Activated CD4-positive, alpha-beta T cell treated with anti-CD3 and anti-CD28 coated beads, Interleukin-10, Interleukin-2, amounts not matched to agents 100 ng/mL and 50 ng/mL, durations not matched to agents 16 hours and 8 hours (primary cell): ENCODE data around the gene FBXO48.
"Not testable (repeated sequence)": the region's sequence is repeated elsewhere in the genome, so short reads cannot be mapped to it uniquely, and the experiment has no call there.

Experiments used
- DNase-seq: peaks from one replicate; pipeline ENCODE4 v3.0.0-alpha.2; 2020

FBXO48 gene

DNA sequence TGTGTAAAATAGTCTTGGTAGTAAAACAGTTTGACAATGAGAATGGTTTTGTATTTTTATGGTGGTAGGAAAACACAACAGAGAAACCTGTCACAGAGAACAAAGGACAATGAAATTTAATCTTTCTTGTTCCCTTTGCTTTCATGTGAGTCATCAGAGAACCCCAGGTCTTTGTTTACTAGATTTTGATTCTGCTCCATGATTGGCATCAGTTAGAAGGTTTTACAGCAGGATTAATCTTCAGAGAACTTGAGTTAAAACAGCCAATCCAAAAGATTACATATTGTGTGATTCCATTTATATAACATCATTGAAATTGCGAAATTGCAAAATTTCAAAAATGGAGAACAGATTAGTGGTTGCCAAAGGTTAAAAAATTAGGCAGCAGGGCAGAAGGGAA lies 2.8 kb upstream of the FBXO48 start:
- DNase-seq, result no peak

GRCh38 chr2:68468801-68469200 lies 1.7 kb upstream of the FBXO48 start:
- no peak for DNase-seq

- no peak for DNase-seq
Observed at GRCh38 chr2:68466778-68467076, 367 bp downstream of the FBXO48 start.

- DNase-seq, result peak; percentile 79
Observed at GRCh38 chr2:68466361-68466777, 725 bp downstream of the FBXO48 start.

DNA sequence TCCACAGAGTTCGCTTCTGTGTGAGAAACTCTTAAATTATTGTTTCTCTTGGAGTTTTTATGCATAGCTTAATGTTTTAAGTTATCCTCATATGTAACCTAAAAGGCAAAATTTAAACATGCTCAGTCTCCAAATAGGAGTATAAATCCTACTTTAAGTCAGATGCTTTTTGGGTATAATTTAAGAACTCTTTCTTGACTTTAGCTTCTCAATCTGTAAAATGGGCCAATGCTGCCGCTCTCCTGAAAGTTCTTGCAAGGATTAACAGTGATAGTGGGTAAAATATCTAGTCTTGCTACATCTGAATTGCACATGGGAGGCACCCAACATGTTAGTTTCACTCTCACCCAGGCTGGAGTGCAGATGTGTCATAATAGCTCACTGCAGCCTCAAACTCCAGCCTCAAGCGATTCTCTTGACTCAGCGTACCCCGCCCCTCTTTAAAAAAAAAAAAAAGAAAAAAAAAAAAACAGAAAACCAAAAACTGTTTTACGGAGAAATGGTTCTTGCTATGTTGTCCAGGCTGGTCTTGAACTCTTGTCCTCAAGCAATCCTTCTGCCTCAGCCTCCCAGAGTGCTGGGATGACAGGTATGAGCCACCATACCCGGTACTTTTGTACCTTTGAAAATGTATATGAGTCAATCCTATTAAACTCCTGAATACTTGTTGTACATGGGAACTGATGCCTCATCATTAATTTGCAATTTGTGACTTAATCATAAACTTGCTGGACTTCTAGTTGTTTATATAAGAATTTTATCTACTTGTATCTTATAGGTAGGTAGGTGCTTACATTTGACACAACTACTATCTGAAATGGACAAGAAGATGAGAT lies 1.8 kb downstream of the FBXO48 start:
- peak; percentile 88 for DNase-seq

GRCh38 chr2:68464651-68465050 lies 2.4 kb downstream of the FBXO48 start:
- peak; percentile 50 for DNase-seq

DNA sequence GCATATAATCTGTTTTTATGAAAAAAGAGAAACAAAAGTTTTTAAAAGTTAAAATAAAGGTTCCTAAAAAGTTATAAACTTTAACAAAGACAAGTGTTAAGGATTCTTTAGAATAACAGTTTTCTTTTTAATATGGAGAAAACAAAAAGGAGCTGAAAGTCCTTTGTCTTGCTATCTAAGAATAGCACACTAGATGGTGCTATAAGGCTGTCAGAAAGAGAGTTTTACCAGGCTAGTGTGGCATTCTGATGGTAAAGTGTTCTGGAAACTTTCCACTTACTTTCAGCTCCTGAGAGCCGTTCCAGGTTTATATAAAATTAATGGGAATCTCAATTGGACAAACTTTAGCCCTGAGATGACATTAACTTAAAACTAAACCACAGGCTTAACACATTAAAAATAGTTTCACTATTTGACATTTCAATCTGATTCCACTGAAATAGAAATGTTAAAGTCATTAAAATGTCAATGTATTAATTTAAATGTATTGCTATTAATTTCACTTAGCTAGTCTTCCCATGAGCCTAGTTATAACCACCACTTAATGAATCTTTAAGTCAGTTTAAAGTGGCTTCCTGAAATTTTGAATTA lies 3.7 kb downstream of the FBXO48 start:
- peak; percentile 69 for DNase-seq

DNA sequence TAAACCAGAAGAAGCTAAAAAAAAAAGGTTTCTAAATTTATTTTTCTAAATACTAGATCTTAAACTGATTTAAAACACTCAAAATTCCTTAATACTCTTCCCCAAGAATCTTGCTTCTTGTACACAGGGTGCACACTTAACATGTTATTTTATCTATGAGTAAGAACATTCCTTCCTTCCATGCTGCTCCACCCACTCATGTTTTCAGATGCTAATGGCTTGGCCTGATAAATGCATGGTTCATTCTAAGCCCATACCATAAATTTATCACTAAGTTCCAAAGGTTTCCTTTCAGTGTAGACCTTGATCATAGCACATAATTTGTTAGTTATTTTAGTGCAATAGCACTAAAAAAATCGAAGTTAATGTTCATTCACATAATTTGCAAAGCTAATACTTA lies 8.1 kb downstream of the FBXO48 start:
- DNase-seq, result no peak

DNA sequence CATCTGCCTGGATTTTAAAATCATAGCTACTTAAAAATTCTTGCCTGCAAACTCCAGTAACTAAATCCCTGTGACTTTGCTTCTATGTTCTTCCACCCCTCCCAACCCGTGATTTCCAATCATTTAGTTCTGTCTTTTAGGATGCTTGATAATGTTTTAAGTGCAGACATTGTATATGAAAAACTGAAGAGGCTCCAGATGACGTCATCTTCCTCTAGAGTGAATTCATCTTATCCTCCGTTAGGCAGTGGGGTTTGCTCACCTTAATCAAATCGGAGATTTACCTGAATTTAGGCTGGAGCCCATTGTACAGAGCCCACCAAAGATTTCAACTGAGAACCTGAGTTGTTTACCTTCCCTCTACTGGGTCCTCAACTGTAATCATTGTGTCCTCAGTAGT lies 10.9 kb downstream of the FBXO48 start:
- no peak for DNase-seq

DNA sequence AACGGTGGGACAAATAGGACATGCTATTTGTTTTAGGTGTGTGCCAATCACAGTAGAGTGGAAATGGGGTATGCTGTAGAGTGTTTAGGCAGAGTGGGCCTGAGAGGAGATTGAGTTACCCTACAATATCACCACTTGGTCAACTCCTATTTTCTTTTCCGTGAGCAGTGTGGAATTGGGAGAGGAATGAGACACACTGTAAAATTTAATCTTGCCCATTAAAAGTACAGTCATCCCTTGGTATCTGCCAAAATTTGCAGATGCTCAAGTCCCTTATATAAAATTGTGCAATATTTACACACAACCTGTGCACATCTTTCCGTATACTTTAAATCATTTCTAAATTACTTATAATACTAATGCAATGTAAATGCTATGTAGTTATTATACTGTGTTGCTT lies 12.4 kb downstream of the FBXO48 start:
- DNase-seq, result no peak

DNA sequence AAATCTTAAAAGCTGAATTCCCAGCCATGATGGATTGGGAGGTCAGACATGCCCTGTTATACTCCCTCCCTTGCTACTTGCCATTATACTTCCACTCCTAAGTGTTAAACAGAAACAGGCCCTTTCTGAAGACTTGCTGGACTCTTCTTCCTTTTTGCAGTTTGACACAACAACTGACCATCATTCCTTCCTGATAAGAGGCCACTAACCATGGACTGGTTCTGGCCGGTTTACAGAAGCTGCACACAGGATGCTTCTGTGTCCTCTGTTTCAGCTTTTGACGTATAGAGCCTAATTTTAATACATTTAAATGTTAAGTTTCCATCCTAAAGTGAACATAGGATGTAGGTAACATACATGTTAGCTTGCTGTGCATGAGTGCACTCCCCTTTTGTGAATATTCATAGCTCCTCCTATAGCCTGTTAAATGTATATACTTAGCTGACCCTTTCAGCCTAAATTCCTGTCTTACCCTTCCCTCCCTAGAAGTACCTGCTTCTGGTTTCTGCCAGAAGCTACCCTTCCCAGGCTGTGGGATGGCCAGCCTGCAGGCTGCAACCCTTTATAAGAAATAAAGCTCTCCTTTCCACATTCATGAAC lies 13.2 kb downstream of the FBXO48 start:
- no peak for DNase-seq

DNA sequence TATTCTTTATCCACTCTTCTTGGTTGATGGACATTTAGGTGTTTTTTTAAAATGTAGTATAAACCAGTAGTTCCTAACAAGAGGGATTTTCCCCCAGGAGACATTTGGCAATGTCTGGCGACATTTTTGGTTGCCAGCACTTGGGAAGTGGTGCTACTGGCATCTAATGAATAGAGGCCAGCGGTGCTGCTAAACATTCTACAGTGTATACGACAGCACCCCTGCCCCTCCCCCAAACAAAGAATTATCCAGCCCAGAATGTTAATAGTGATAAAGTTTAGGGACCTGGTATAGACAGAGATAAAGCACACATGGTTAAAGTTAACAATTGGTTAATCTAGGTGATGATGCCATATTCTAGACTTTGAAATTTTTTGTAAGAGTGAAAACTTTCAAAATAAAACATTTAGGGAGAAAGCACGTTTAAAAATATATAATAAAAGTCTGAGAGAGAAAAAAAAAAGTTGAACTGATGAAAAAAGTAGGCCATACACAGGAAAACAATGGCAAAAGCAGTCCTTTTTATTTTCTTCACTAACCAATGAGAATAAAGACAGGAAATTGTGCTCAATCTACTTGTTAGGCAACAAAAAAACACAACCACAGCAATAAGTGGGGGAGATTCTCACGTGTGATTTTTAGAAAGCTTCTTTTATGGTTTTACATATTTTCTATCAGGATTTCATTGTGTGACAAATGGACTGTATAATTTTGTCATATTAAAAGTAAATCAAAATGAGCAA lies 14.8 kb downstream of the FBXO48 start:
- DNase-seq, result no peak

- DNase-seq, result no peak
Observed at GRCh38 chr2:68448671-68449653, 18.1 kb downstream of the FBXO48 start.

GRCh38 chr2:68447118-68447517 lies 20.0 kb downstream of the FBXO48 start:
- no peak for DNase-seq

GRCh38 chr2:68446425-68446824 lies 20.7 kb downstream of the FBXO48 start:
- DNase-seq, result not testable (repeated sequence)

DNA sequence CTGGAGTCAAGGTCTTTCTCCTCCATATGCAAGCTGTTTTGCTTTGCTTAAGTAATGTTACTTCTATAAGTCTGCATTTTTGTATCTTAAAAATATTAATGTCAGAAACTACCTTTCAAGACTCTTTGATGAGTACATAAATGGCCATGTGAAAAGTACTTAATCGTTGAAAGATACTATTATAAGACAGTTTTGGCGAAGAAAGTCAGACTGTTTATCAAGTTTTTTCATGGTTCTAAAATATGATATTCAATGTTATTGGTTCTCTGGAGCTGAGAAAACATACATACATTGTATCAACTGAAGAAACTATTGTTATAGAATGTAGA lies 25.1 kb downstream of the FBXO48 start:
- no peak for DNase-seq

- peak; percentile 94 for DNase-seq
Observed at GRCh38 chr2:68441179-68441993, 25.7 kb downstream of the FBXO48 start.

- no peak for DNase-seq
Observed at GRCh38 chr2:68438455-68439303, 28.4 kb downstream of the FBXO48 start.

- DNase-seq, result no peak
Observed at GRCh38 chr2:68436270-68436669, 30.8 kb downstream of the FBXO48 start.

DNA sequence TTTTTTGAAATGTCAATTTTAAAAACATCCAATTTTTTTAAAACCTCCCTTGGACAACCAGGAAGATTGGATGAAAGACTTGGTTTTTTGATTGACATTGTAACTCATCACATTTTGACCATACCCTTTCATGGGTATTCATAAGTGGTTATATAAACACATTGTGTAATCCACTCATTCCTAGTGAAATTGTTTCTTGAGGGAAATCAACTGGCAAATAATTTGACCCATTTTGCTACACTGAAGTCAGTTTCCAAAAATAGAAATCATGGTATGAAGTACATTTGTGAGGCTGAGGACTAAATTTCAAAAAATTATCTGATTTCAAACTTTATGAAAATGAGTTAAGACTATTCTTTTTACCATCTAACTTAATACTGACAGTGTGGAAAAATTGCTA lies 31.5 kb downstream of the FBXO48 start:
- DNase-seq, result no peak

DNA sequence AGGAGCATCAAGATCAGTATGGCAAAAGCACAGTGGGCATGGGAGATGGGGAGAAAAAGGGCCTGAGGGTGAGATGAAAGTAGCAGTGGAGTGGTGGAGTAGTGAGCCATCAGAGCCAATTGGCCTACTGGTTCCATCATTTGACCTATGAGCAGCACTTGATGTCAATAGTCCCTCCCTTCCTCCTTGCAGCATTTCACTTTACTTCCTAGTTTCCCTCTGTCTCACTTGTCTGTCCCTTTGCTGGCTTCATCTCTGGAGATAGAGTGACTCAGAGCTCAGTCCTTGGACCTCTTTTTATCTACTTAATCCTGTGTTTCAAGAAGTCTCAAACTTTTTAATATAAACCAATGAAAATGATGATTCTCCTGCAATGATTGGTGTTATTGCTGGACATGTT lies 32.1 kb downstream of the FBXO48 start:
- DNase-seq, result no peak
